ENCODE measurements around the gene MUC21. TPM values are rescaled to one million over a fixed set of nuclear protein-coding genes. Genes with fewer than 3 reads are reported as not detected.

MUC21 gene
- total RNA-seq, 4 donors from 2014 or later = not detected

GRCh38 chr6:30951907-30952469 lies 31.5 kb upstream of the MUC21 start:
- intact Hi-C loops (cut with DNase I; ENCODE audit: low total_unique reads) = no loop called here
- 74 to 78% methylated on average over 5 of the region's 5 CpGs for WGBS, 2 donors
- TF ChIP-seq POLR2A (IDR thresholded peaks at IDR 0.05) = no peak
- no peak for TF ChIP-seq CTCF (IDR thresholded peaks at IDR 0.05)
- no peak for DNase-seq (ENCODE audit: low spot score in 2 of 2)
- H3K4me3 ChIP-seq (ENCODE audit: low read depth, poor library complexity, severe bottlenecking) = no peak overlapping the region

- no peak for DNase-seq (ENCODE audit: low spot score in 2 of 2)
- intact Hi-C loops (cut with DNase I; ENCODE audit: low total_unique reads) = no loop called here
- TF ChIP-seq POLR2A (IDR thresholded peaks at IDR 0.05) = no peak
- TF ChIP-seq CTCF (IDR thresholded peaks at IDR 0.05) = no peak
- 47 to 51% methylated on average over 9 of the region's 9 CpGs for WGBS, 2 donors
- no peak overlapping the region for H3K4me3 ChIP-seq (ENCODE audit: low read depth, poor library complexity, severe bottlenecking)
Measured at GRCh38 chr6:30954631-30955366, 28.7 kb upstream of the MUC21 start.

- peak overlapping the region; percentile 4 for H3K4me3 ChIP-seq (ENCODE audit: low read depth, poor library complexity, severe bottlenecking)
- TF ChIP-seq POLR2A (IDR thresholded peaks at IDR 0.05) (no peak), CTCF (IDR thresholded peaks at IDR 0.05) (no peak)
- intact Hi-C loops (cut with DNase I; ENCODE audit: low total_unique reads) = no loop called here
- DNase-seq (ENCODE audit: low spot score in 2 of 2) = peak; percentile 38 to 91
- 6 to 7% methylated on average over 33 to 36 of the region's 46 CpGs for WGBS, 2 donors
Measured at GRCh38 chr6:30955367-30956042, 28.0 kb upstream of the MUC21 start.

GRCh38 chr6:30957716-30958115 lies 25.8 kb upstream of the MUC21 start:
- DNase-seq (ENCODE audit: low spot score in 2 of 2) = no peak
- intact Hi-C loops (cut with DNase I; ENCODE audit: low total_unique reads) = no loop called here
- no peak overlapping the region for H3K4me3 ChIP-seq (ENCODE audit: low read depth, poor library complexity, severe bottlenecking)
- TF ChIP-seq POLR2A (IDR thresholded peaks at IDR 0.05) (no peak), CTCF (IDR thresholded peaks at IDR 0.05) (no peak)
- 76 to 78% methylated on average over 2 of the region's 2 CpGs for WGBS, 2 donors

- intact Hi-C loops (cut with DNase I; ENCODE audit: low total_unique reads) = no loop called here
- no peak overlapping the region for H3K4me3 ChIP-seq (ENCODE audit: low read depth, poor library complexity, severe bottlenecking)
- WGBS, 2 donors = 67 to 85% methylated on average over 9 of the region's 9 CpGs
- DNase-seq (ENCODE audit: low spot score in 2 of 2) = no peak
- no peak for TF ChIP-seq CTCF (IDR thresholded peaks at IDR 0.05)
Measured at GRCh38 chr6:30960907-30961673, 22.4 kb upstream of the MUC21 start.

All from lower leg skin (tissue), 4 donors.